GM18498 (cell line): ENCODE measurements around the gene NECTIN2.
"Not testable (repeated sequence)": the region's sequence is repeated elsewhere in the genome, so short reads cannot be mapped to it uniquely, and the experiment has no call there.

Experiments used
- ATAC-seq: cut with Tn5 transposase; IDR thresholded peaks from one replicate; pipeline ENCODE4 v1.9.1; 2021; ENCODE audit warnings: mild to moderate bottlenecking, moderate library complexity; ENCODE audit not compliant: unreplicated experiment

NECTIN2 gene

DNA sequence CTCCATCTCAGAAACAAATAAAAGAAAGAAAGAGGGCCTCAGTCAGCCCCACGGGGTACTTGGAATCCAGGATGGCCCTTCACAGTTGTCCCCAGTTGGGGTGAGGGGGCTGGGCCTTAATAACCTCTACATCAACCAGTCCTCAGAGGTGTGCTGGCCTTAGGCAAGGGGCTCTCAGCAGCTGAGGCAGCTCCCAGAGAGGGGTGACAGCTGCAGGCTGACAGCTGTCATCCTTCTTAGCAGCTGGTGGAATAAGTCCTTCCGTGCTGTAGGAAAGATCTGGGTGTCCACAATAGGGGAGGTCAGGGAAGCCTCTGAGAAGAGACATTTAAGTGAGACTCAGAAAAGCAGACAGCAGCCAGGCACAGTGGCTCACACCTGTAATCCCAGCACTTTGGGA, 29.8 kb upstream of the NECTIN2 start:
- ATAC-seq, result no peak

DNA sequence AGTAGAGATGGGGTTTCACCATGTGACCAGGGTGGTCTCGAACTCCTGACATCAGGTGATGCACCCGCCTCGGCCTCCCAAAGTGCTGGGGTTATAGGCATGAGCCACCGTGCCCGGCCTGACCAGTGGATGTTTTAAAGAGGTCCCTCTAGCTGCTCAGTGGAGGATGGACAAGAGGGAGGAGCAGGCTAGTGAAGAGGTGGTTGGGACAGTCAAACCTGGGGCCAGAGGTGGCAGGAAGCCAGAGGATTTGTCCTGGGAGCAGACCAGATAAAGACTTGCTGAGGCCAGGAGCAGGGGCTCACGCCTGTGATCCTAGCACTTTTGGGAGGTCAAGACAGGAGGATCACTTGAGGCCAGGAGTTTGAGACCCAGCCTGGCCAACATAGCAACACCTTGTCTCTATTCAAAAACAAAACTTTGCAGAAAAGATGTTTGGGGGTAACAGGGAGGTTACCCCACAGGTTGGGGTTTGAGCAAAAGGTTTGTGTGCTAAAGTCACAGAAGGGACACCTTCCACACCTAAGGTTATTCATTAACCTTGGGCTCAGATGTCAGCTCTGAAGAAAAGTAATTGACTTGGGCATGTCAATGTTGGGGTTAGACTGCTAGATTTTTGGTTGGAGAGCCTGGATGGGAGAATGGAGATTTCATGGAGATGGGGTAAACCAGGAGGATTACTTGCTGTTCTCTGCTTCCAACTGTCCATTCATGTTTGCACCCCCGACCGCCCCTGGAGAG, 28.2 kb upstream of the NECTIN2 start:
- no peak for ATAC-seq

DNA sequence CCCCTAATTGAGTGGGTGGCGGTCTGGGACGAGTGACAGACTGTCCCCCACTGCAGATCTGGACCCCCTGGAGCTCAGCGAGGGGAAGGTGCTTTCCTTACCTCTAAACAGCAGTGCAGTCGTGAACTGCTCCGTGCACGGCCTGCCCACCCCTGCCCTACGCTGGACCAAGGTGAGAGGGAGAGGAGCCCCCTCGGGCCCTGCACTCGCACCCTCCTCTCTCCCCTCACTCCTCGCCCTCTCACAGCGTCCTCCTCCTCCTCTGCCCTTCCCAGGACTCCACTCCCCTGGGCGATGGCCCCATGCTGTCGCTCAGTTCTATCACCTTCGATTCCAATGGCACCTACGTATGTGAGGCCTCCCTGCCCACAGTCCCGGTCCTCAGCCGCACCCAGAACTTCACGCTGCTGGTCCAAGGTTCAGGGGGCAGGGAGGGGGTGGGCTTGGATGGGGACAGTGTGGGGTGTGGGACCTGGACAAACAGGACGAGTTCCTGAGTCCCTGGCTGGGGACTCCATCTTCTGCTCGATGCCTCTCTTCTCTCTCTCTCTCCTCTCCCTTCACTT, 27.5 kb upstream of the NECTIN2 start:
- no peak for ATAC-seq

DNA sequence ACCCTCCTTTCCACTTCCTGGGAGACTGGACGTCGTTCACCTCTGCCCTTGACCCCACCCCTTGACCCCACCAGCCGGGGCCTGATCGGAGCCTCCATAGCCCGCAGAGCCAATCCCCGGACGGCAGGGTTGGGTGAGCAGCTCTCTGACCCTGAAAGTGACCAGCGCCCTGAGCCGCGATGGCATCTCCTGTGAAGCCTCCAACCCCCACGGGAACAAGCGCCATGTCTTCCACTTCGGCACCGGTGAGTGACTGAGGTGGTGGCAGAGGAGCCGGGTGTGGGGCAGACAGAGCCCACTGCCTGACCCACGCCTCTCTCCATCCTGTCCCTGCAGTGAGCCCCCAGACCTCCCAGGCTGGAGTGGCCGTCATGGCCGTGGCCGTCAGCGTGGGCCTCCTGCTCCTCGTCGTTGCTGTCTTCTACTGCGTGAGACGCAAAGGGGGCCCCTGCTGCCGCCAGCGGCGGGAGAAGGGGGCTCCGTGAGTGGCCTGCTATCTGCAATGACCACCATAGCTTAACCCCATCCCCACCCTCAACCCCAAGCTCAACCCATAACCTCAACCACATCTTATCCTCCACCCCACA, 26.8 kb upstream of the NECTIN2 start:
- no peak for ATAC-seq

DNA sequence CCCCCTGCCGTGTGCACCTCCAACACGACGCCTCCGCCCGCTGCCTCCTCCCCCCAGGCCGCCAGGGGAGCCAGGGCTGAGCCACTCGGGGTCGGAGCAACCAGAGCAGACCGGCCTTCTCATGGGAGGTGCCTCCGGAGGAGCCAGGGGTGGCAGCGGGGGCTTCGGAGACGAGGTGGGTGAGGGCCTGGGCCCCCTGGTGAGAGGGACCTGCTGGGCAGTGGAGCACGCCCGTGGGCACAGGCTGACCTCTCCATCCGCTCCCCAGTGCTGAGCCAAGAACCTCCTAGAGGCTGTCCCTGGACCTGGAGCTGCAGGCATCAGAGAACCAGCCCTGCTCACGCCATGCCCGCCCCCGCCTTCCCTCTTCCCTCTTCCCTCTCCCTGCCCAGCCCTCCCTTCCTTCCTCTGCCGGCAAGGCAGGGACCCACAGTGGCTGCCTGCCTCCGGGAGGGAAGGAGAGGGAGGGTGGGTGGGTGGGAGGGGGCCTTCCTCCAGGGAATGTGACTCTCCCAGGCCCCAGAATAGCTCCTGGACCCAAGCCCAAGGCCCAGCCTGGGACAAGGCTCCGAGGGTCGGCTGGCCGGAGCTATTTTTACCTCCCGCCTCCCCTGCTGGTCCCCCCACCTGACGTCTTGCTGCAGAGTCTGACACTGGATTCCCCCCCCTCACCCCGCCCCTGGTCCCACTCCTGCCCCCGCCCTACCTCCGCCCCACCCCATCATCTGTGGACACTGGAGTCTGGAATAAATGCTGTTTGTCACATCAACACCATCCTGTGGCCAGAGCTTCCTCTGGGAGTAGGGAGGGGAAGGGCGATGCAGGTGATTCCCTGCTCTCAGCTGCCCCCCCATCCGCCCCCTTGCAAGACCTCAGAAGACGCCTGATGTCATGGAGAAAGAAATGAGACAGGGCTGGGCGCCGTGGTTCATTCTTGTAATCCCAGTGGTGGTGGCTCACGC, 25.2 kb upstream of the NECTIN2 start:
- no peak for ATAC-seq

DNA sequence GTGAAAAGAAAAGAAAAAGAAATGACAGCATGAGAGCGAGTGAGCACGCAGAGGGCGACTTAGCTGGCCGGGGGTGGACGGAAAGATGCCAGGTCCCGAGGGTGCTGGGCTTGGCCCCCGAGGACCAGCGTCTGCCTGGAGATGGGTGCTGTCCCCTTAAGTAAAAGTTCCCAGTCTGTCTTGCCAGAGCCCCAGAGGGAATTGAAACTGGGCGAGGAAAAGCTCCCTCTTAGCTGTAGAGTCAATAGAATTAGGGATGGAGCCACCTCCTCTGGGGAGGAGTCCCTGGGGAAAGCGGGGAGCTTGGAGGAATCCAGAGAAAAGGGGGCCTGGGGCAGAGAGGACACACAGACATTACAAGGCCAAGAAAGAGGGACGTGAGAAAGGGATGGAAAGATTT, 23.9 kb upstream of the NECTIN2 start:
- no peak for ATAC-seq

DNA sequence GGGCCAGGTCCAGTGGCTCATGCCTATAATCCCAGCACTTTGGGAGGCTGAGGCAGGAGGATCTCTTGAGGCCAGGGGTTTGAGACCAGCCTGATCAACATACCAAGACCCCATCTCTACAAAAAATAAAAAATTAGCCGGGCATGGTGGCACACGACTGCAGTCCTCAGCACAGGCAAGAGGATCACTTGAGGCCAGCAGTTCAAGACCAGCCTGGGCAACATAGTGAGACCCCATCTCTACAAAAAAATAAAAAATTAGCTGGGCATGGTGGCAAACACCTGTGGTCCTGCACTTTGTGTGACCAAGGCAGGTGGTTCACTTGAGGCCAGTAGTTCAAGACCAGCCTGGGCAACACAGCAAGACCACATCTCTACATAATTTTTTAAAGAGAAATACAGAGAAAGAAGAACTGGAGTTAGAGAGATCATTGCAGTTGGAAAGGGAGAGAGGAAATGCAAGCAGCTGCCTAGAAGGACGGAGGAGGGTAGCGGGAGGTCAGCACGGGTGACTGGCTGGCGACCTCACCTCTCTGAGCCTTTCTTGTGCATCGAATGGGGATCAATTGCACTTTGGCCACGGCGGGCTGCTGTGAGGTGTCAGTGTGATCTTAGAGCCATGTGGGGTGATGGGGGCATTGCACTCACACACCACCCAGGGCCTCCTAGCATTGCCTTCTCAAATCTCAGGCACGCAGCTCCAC, 23.3 kb upstream of the NECTIN2 start:
- ATAC-seq, result no peak

DNA sequence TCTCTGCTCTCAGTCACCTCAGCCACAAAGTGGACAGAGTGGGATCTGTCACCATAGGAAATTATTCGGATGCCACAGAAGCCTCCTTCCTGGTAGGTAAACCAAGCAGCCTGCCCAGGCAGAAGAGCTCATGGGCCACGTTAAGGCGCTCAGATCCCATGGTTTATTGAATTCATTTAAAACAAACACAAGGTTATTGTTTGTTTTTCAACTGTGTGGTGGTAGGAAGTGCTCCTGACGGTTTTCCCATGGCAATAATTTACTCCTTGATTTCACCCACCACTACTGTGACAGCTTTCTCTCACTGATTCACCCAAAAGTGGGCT, 22.8 kb upstream of the NECTIN2 start:
- ATAC-seq, result no peak

DNA sequence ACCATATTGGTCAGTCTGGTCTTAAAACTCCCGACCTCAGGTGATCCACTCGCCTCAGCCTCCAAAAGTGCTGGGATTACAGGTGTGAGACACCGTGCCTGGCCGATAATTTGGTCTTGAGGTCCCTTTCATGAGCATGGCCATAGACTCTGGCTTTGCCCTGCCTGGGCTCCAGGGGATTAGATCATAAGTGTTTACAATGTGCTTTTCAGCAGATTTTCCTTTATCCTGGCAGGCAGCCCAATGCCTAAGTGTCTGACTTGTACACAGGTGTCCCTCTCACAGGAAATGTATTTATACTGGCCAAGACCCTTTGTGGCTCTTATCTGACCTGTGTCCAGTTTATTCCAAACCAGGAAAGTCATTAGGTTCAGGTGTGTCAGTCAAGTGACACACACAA, 21.3 kb upstream of the NECTIN2 start:
- ATAC-seq, result no peak

DNA sequence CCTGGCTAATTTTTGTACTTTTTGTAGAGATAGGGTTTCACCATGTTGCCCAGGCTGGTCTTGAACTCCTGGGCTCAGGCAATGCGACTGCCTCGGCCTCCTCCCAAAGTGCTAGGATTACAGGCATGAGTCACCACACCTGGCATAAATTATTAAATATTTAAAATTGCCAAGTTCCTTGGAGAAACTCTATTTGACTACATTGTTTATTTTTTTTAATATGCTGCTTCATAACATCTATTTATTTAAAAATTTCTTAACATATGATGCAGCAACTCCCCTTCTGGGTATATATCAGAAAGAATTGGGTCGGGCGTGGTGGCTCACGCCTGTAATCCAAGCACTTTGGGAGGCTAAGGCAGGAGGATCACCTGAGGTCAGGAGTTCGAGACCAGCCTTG, 13.2 kb upstream of the NECTIN2 start:
- ATAC-seq, result not testable (repeated sequence)

DNA sequence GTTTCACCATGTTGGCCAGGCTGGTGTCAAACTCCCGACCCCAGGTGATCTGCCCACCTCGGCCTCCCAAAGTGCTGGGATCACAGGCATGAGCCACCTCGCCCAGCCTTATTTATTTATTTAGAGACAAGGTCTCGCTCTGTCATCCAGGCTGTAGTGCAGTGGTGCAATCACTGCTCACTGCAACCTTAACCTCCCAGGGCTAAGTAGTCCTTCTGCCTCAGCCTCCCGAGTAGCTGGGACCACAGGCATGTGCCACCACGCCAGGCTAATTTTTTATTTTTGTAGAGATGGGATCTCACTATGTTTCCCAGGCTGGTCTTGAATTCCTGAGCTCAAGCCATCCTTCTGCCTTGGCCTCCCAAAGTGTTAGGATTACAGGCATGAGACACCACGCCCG, 11.7 kb upstream of the NECTIN2 start:
- ATAC-seq, result not testable (repeated sequence)

DNA sequence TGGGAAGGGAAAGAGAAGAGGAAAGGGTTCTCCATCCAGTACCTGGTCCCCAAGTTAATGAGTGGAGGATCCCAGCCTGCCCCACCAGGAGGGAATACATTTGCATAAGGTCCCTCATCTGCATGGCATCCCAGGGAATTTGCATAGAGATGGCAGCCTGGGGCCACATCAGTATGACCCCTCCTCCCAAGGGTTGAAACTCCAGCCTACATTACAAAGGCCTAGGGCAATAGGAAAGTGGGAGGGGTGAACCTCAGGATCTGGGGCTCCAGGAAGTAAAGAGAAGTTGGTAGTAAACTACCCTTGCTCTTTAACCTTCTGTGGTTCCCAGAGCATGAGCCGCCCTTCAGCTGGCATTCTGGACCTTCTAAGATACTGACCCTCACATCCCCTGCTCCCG, 6.8 kb upstream of the NECTIN2 start:
- ATAC-seq, result no peak

DNA sequence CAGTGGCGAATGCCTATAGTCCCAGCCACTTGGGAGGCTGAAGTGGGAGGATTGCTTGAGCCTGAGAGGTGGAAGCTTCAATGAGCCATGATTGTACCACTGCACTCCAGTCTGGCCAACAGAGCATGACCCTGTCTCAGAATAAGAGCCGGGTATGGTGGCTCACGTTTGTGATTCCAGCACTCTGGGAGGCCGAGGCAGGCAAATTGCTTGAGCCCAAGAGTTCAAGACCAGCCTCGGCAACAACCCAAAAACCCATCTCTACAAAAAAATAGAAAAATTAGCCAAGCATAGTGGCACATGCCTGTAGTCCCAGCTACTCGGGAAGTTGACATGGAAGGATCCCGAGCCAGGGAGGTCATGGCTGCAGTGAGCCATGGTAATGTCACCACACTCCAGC, 5.3 kb upstream of the NECTIN2 start:
- no peak for ATAC-seq

DNA sequence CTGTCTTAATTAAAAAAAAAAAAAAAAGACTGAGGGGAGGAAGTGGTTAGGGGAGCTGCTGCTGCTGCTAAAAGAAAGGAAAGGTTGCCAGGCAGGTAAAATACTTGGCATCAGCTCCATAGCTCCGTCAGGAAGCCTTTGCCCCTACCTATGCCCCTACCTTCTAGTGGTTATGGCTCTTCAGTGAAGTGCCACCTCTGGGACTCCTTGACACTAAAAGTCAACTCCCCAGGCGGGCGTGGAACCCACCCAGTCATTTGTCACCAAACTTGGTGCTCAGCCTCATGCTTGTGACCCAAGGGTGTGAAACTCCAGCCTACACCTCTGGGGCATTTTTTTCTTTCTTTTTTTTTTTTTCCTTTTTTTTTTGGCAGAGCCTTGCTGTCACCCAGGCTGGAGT, 4.9 kb upstream of the NECTIN2 start:
- ATAC-seq, result no peak

DNA sequence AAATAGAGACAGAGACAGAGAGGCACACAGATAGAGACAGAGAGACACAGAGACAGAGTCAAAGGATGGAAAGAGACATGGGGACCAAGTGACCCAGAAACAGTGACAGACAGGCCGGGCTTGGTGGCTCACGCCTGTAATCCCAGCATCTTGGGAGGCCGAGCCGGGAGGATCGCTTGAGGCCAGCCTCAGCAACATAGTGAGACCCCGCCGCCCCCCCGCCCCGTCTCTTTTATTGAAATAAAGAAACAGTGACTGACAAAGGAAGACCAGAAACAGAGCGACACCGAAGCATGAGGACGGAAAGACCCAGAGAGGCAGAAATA, 848 bp upstream of the NECTIN2 start:
- ATAC-seq, result no peak

DNA sequence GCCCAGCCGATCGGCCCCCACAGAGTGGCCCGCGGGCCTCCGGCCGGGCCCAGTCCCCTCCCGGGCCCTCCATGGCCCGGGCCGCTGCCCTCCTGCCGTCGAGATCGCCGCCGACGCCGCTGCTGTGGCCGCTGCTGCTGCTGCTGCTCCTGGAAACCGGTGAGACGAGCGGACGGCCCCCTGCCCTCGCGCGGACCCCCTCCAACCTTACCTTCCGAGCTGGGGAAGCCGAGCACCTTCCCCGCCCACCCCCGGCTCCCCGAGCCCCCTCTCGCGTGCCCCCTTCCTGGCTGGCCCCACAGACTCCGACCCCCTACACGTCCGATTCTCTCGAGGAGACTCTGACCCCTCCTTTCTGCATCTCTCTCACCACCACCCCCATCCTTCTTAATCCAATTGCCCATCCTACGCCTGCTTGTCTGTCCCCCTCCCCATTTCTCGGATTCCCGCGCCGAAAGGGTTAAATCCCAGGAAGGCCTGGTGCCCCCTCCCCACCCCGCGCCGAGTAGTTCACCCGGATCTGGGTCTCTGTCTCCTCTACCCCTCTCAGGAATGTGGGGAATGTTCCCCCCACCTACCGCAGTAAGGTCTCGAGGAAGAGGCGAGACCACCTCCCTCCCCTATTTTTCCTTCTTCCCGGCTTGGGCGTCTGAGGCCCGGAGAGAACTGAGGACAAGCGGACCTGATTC, 502 bp downstream of the NECTIN2 start:
- ATAC-seq, result no peak

DNA sequence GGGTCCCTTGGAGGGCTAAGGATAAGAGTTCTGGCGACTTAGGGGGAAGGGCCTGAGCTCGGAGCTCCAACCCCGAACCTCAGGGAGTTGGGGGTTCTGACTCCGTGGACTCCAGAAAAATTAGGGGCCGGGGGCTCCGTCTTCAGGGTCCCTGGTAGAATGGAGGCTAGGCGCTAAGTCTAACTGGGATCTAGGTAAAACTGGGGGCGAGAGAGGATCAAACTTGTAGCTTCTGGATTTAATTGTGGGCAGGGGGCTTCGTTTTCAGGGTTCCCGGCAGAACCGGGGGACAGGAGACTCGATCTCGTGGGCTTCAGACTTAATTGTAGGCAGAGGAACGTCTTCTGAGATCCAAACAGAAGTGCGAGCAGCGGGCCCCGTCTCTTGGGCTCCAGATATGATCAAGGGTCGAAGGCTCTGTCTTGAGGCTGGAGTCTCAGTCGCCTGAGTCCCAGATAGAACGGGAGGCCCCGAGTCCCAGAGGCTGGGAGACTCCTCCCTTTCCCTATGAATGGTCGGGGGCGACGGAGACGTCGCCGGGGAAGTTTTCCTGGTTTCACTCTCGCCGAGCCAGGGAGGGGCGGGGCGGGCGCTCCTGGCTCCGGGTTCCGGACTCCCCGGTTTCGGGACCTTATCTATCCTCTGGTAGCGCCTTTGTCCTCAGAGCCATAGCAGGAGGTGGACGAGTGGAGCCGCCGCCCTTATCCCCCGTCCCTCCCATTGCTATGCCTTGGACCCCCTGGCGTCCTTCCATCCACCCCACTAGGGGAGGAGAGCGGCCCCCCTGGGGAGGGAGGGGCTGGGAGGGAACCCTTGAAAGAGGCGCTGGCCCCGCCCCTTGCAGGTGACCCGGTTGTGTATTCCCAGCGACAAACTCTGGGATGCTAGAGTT, 1.3 kb downstream of the NECTIN2 start:
- no peak for ATAC-seq

DNA sequence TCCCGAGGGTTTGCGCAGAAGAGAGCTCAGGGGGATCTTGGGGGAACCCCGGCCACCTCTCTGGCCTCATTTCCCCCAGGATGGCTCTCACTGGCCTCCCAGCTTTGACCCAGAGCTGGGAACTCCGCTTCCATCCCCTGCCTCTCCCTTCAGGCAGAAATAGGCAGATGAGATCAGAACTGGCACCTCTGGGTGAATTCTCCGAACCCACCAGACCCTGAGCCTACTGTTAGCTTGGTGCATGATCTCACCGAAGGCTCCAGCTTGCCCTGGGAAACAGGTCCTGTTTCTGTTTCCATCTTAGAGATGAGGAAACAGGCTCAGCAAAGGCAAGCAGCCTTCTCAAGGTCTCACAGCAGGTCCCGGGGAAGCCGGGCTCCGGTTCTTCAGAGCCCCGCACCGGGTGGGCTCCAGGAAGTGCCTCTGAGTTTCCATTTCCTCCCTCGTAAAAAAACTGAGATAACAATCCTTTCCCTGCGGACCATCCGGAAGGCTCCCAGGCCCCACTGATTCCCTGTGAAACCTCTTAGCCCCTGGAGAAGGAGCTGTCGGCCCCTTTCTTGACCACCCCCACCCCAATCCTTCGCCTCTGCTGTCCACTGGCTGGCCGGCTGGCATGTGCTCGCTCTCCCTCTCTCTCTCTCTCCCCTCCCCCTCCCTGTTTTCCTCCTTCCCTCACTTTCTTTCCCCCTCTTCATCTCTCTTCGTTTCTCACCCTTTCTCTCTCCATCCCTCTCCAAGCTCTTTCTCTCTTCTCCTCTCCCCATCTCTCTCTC, 2.1 kb downstream of the NECTIN2 start:
- no peak for ATAC-seq
